Nephron progenitor cell (in vitro differentiated cells): ENCODE measurements around the gene GSDMA.

Experiments used
- DNase-seq: peaks from one replicate; pipeline ENCODE4 v3.0.0; 2021
- H3K27ac Mint-ChIP-seq: 2 replicates; pipeline ENCODE4 v1.8.0; 2021; ENCODE audit warnings: mild to moderate bottlenecking, moderate library complexity, mixed read lengths
- H3K27me3 Mint-ChIP-seq: 2 replicates; pipeline ENCODE4 v1.8.0; 2021; ENCODE audit warnings: mild to moderate bottlenecking, low read depth, mixed read lengths; ENCODE audit not compliant: poor library complexity
- H3K36me3 Mint-ChIP-seq: 2 replicates; pipeline ENCODE4 v1.8.0; 2021; ENCODE audit warnings: low read depth, mixed read lengths
- H3K4me1 Mint-ChIP-seq: 2 replicates; pipeline ENCODE4 v1.8.0; 2021; ENCODE audit warnings: mixed read lengths
- H3K4me3 Mint-ChIP-seq: 2 replicates; pipeline ENCODE4 v1.8.0; 2021; ENCODE audit warnings: mild to moderate bottlenecking, moderate library complexity, mixed read lengths
- H3K9me3 Mint-ChIP-seq: 2 replicates; pipeline ENCODE4 v1.8.0; 2021; ENCODE audit warnings: mild to moderate bottlenecking, moderate library complexity, mixed read lengths
- TF ChIP-seq, protein P1 (sequence below): fragments of 200-600 bp; sonication (generic); IDR thresholded peaks from 2 replicates; pipeline ENCODE4 v1.5.0; 2021; ENCODE audit warnings: antibody characterized with exemption

The GSDMA gene

DNA sequence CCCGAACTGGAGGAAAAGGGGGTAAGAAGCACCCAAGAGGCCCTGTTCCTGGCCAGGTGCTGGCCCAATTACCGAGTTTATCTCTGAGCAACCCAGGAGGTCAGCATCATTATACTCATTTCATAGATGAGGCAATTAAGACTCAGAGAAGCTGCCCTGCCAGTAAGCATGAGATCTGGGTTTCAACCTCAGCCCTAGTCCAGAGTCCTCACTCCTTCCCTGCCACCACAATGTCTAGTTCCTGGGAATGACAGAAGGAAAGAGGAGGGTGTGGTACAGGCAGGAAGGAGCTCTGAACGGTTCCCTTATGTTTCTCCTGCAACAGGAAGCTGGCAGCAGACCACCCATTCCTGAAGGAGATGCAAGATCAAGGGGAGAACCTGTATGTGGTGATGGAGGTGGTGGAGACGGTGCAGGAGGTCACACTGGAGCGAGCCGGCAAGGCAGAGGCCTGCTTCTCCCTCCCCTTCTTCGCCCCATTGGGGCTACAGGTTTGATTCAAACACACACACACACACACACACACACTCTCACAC lies 7.4 kb downstream of the GSDMA start:
- TF ChIP-seq, protein P1, sequence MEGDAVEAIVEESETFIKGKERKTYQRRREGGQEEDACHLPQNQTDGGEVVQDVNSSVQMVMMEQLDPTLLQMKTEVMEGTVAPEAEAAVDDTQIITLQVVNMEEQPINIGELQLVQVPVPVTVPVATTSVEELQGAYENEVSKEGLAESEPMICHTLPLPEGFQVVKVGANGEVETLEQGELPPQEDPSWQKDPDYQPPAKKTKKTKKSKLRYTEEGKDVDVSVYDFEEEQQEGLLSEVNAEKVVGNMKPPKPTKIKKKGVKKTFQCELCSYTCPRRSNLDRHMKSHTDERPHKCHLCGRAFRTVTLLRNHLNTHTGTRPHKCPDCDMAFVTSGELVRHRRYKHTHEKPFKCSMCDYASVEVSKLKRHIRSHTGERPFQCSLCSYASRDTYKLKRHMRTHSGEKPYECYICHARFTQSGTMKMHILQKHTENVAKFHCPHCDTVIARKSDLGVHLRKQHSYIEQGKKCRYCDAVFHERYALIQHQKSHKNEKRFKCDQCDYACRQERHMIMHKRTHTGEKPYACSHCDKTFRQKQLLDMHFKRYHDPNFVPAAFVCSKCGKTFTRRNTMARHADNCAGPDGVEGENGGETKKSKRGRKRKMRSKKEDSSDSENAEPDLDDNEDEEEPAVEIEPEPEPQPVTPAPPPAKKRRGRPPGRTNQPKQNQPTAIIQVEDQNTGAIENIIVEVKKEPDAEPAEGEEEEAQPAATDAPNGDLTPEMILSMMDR, result no peak
- H3K27me3 Mint-ChIP-seq, result peaks cover 72% of the 10 kb centered on the region
- H3K4me1 Mint-ChIP-seq, result no peaks in the 10 kb centered on the region

DNA sequence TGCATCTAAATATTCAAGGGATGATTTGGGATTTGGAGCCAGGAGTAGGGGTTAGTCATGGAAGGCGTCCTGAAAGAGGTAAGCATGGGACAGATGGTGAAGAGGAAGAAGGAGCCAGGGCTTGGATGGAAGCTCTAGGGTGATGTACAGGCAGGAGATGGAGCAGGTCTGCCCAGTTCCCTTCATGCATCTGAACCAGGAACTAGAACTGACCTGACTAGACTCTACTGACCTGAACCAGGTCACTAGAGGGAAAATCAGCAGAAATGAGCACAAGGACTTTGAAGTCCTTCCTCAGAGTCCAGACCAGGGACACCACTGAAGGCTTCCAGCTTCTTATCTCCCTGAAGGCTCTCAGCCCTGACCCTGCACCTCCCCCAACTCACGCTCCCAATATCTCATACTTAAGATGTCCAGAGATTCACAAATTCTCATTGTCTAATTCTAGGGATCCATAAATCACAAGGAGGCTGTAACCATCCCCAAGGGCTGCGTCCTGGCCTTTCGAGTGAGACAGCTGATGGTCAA lies 8.3 kb downstream of the GSDMA start:
- no peak overlapping the region for H3K27ac Mint-ChIP-seq
- peaks cover 4% of the 10 kb centered on the region for H3K4me1 Mint-ChIP-seq
- TF ChIP-seq, protein P1, result no peak
- no peak for DNase-seq
- peaks cover 64% of the 10 kb centered on the region for H3K27me3 Mint-ChIP-seq
- no peaks in the 10 kb centered on the region for H3K9me3 Mint-ChIP-seq
- no peak overlapping the region for H3K4me3 Mint-ChIP-seq
- H3K36me3 Mint-ChIP-seq, result no peaks in the 10 kb centered on the region

More for the DNA sequence above, 7.4 kb downstream of the GSDMA start:
- no peak overlapping the region for H3K4me3 Mint-ChIP-seq
- no peaks in the 10 kb centered on the region for H3K9me3 Mint-ChIP-seq
- H3K27ac Mint-ChIP-seq, result no peak overlapping the region
- H3K36me3 Mint-ChIP-seq, result no peaks in the 10 kb centered on the region
- no peak for DNase-seq

DNA sequence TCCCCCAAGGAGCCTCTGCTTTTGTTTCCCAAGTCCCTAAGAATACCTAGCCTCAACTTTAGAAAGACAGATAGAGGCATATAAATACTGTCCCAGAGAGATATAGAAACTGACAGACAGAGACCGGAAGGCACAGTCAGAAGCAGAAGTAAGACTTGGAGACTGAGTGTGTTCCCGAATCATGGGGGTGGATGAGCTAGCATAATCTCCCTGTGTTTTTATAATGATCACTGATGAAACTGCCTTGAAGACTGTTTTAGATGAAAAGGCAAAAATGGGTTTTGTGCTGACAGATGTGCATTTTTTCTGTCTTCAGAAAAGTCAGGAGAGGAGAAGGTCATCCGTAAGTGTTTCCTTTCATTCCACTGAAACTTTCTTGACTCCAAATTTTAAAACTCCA lies 9.5 kb downstream of the GSDMA start:
- DNase-seq, result no peak
- H3K36me3 Mint-ChIP-seq, result no peaks in the 10 kb centered on the region
- peaks cover 66% of the 10 kb centered on the region for H3K27me3 Mint-ChIP-seq

DNA sequence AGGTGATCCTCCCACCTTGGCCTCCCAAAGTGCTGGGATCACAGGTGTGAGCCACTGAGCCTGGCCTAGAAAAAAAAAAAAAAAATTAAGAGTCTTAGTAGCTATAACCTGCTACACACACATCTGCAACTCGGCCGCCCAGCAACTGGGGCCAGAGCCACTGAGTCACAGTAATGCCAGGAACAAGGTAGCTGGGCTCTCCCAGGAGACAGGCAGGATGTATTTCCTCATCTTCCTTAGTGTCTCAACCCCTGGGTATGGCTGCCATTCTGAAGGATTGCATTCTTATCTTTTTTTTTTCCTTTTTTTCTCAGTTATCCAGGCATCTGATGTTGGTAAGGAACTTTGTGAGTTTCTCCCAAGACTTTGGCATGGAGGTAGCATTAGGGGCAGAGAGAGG lies 10.7 kb downstream of the GSDMA start:
- TF ChIP-seq, protein P1, result no peak
- Mint-ChIP-seq H3K9me3 (no peaks in the 10 kb centered on the region), H3K4me3 (no peak overlapping the region), H3K36me3 (no peaks in the 10 kb centered on the region), H3K4me1 (peaks cover 4% of the 10 kb centered on the region), H3K27ac (no peak overlapping the region), H3K27me3 (peaks cover 72% of the 10 kb centered on the region)
- DNase-seq, result no peak

More for the DNA sequence above, 9.5 kb downstream of the GSDMA start:
- Mint-ChIP-seq H3K27ac (no peak overlapping the region), H3K4me1 (peaks cover 4% of the 10 kb centered on the region), H3K4me3 (no peak overlapping the region), H3K9me3 (no peaks in the 10 kb centered on the region)
- TF ChIP-seq, protein P1, result no peak

DNA sequence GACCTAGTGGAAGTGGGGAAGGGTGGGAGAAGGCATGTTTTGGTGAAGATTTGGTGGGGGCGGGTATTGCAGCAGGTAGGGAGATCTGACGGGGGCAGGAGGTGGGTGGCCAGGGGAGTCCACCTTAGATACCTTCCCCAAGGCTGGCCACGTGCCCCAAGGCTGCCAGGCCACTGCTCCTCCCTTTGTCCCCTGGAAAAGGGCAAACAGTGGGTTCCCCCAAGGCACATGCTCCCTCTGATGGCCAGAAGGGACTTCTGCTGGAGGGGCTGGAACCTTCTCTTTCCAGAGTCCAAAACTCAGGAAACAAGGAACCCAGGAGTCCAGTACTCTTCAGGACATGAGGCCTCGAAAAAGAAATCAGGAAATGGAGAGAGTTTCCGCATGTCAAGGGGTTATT lies 11.6 kb downstream of the GSDMA start:
- DNase-seq, result no peak
- Mint-ChIP-seq H3K4me1 (peaks cover 8% of the 10 kb centered on the region), H3K4me3 (no peak overlapping the region), H3K27me3 (peaks cover 71% of the 10 kb centered on the region), H3K27ac (no peak overlapping the region), H3K9me3 (no peaks in the 10 kb centered on the region), H3K36me3 (no peaks in the 10 kb centered on the region)
- TF ChIP-seq, protein P1, result no peak

DNA sequence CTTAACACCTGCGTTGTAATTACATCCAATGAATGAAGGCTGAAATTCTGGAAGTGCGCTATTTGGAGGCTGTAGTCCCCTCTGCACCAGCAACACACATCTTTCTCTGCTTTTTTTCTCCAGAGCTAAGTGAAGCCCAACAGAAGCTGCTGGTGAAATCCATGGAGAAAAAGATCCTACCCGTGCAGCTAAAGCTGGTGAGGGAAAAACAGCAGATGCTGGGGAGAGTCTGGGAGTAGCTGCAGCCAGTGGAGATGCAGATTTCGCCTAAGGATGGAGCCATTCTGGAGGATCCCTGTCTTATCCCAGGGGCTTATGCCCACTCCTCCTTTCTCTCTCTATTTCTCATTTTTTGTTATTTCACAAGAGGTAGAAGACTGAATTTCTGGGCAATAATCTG lies 13.0 kb downstream of the GSDMA start:
- H3K4me3 Mint-ChIP-seq, result no peak overlapping the region
- H3K36me3 Mint-ChIP-seq, result no peaks in the 10 kb centered on the region
- DNase-seq, result no peak
- TF ChIP-seq, protein P1, result no peak
- H3K27me3 Mint-ChIP-seq, result peaks cover 60% of the 10 kb centered on the region
- H3K9me3 Mint-ChIP-seq, result no peaks in the 10 kb centered on the region
- H3K4me1 Mint-ChIP-seq, result peaks cover 17% of the 10 kb centered on the region
- no peak overlapping the region for H3K27ac Mint-ChIP-seq
